C4-2B (cell line): Measurements from ENCODE around the gene ZNF248.
A peak's percentile ranks its signal among the peaks of the same experiment; 100 is the strongest.

ENCODE experiments used
- H3K27ac ChIP-seq: fragments of 450-650 bp; 2 replicates; pipeline ENCODE4 v1.5.1; 2017
- CTCF ChIP-seq: fragments of 450-650 bp; conservative IDR thresholded peaks from 2 replicates; pipeline ENCODE4 v1.5.1; 2017; ENCODE audit warnings: mild to moderate bottlenecking
- ZFX ChIP-seq: fragments of 450-650 bp; IDR thresholded peaks from 2 replicates; pipeline ENCODE4 v1.6.1; 2017

ZNF248 gene

GRCh38 chr10:37871568-37872251 lies 14.3 kb upstream of the ZNF248 start:
- TF ChIP-seq CTCF (no peak), ZFX (no peak)
- H3K27ac ChIP-seq, result no peak overlapping the region

GRCh38 chr10:37871143-37871542 lies 13.7 kb upstream of the ZNF248 start:
- no peak overlapping the region for H3K27ac ChIP-seq
- TF ChIP-seq CTCF, result no peak
- no peak for TF ChIP-seq ZFX

DNA sequence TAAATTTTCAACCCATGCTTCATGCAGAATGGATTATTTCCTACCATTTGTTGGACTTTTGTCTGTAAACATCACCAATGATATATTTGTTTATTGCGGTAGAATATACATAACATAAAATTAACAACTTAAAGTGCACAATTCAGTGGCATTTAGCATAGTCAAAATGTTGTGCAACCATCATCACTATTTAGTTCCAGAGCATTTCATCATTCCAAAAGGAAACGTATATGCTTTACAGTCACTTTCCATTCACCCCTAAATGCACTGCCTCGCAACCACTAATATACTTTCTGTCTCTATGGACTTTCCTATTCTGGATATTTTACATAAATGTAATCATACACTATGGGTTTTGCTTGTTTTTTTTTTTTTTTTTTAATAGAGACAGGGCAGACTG lies 11.4 kb upstream of the ZNF248 start:
- H3K27ac ChIP-seq, result no peak overlapping the region
- TF ChIP-seq CTCF (no peak), ZFX (no peak)

GRCh38 chr10:37865957-37866803 lies 8.8 kb upstream of the ZNF248 start:
- H3K27ac ChIP-seq, result no peak overlapping the region
- TF ChIP-seq CTCF (no peak), ZFX (no peak)

DNA sequence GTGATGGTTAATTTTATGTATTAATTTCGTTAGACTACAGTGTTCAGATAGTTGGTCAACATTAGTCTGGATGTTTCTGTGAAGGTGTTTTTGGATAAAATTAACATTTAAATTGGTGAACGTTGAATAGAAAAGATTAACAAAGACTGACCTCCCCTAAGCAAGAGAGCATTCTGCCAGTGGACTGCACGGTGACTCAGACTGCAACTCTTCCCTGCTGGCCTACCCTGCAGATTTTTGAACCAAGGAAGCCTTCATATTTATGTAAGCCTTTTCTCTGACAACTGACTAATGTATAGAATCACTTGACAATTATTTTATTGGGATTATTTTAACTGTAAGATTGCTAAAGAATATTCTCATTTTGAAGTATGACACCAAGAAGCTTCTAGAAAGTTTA lies 7.9 kb upstream of the ZNF248 start:
- H3K27ac ChIP-seq, result no peak overlapping the region
- no peak for TF ChIP-seq CTCF
- no peak for TF ChIP-seq ZFX

GRCh38 chr10:37860494-37861190 lies 3.2 kb upstream of the ZNF248 start:
- H3K27ac ChIP-seq, result peak overlapping the region; percentile 54; the same call in 1 of the 2 replicates
- TF ChIP-seq CTCF (no peak), ZFX (no peak)

GRCh38 chr10:37859270-37859669 lies 1.9 kb upstream of the ZNF248 start:
- peak overlapping the region; percentile 5; the same call in 1 of the 2 replicates for H3K27ac ChIP-seq
